GM19328 (cell line): Measurements from ENCODE around the gene ZNF525.
A peak's percentile ranks its signal among the peaks of the same experiment; 100 is the strongest.
"Not testable (repeated sequence)": the region's sequence is repeated elsewhere in the genome, so short reads cannot be mapped to it uniquely, and the experiment has no call there.

Experiments used
- ATAC-seq: cut with Tn5 transposase; IDR thresholded peaks from one replicate; pipeline ENCODE4 v1.9.1; 2021; ENCODE audit warnings: mild to moderate bottlenecking, moderate library complexity; ENCODE audit not compliant: unreplicated experiment

Gene ZNF525

GRCh38 chr19:53394974-53395839 lies 29.7 kb downstream of the ZNF525 start, which contains the start of gene ZNF765:
Gene ZNF765 (plus strand): TSS chr19:53395149. CDS start chr19:53398016, 2,867 bp downstream.
- ATAC-seq: peak; percentile 83

GRCh38 chr19:53395840-53396524 lies 30.5 kb downstream of the ZNF525 start:
- ATAC-seq: not testable (repeated sequence)

- ATAC-seq: no peak
Measured at GRCh38 chr19:53396525-53396868, 31.0 kb downstream of the ZNF525 start.

- ATAC-seq: not testable (repeated sequence)
Measured at GRCh38 chr19:53397918-53398317, 32.4 kb downstream of the ZNF525 start.

- ATAC-seq: no peak
Measured at GRCh38 chr19:53409505-53410204, 44.1 kb downstream of the ZNF525 start.

- not testable (repeated sequence) for ATAC-seq
Measured at GRCh38 chr19:53420520-53421315, 55.2 kb downstream of the ZNF525 start.

- ATAC-seq: no peak
Measured at GRCh38 chr19:53422551-53422950, 57.0 kb downstream of the ZNF525 start.

- ATAC-seq: not testable (repeated sequence)
Measured at GRCh38 chr19:53423074-53423473, 57.6 kb downstream of the ZNF525 start.

GRCh38 chr19:53423680-53424079 lies 58.2 kb downstream of the ZNF525 start:
- not testable (repeated sequence) for ATAC-seq

- ATAC-seq: no peak
Measured at GRCh38 chr19:53424968-53425597, 59.6 kb downstream of the ZNF525 start.

GRCh38 chr19:53431399-53432087 lies 66.0 kb downstream of the ZNF525 start, which contains the start of gene ZNF761:
Gene ZNF761 (plus strand): TSS chr19:53431984. CDS start chr19:53447269, 15,285 bp downstream.
- peak; percentile 94 for ATAC-seq

- ATAC-seq: no peak
Measured at GRCh38 chr19:53432088-53432661, 66.7 kb downstream of the ZNF525 start.
